Transverse colon (tissue), 4 donors: Measurements from ENCODE around the gene NAB2. TPM values are rescaled to one million over a fixed set of nuclear protein-coding genes. Genes with fewer than 3 reads are reported as not detected.
"Not testable (repeated sequence)": the region's sequence is repeated elsewhere in the genome, so short reads cannot be mapped to it uniquely, and the experiment has no call there.

Experiments used
- DNase-seq: peaks from one replicate; pipeline ENCODE4 v3.0.0-alpha.2; 2019
- H3K27ac ChIP-seq, 4 donors: fragments of 200-600 bp; sonication (generic); 2 replicates each; pipeline ENCODE4 v1.5.1; 2016 to 2018; ENCODE audit warnings: inconsistent platforms in 4 of 4
- H3K27me3 ChIP-seq: fragments of 200-600 bp; sonication (generic); 2 replicates; pipeline ENCODE4 v1.5.1; 2017; ENCODE audit warnings: inconsistent platforms
- H3K36me3 ChIP-seq, 4 donors: fragments of 200-600 bp; sonication (generic); 2 replicates each; pipeline ENCODE4 v1.5.1; 2017 to 2019; ENCODE audit warnings: inconsistent platforms in 4 of 4
- H3K4me1 ChIP-seq, 4 donors: fragments of 200-600 bp; sonication (generic); 2 replicates each; pipeline ENCODE4 v1.5.1; 2017 to 2020; ENCODE audit warnings: inconsistent platforms in 4 of 4
- H3K4me3 ChIP-seq, 4 donors: fragments of 200-600 bp; sonication (generic); 1 replicate in 1 of 4; 2 replicates in 3 of 4; pipeline versions ENCODE4 v1.5.1 to v1.6.1; 2017 to 2019; ENCODE audit warnings: inconsistent platforms in 4 of 4
- H3K9me3 ChIP-seq, 2 donors: fragments of 200-600 bp; sonication (generic); 2 replicates each; pipeline ENCODE4 v1.5.1; 2017 to 2019; ENCODE audit warnings: inconsistent platforms in 2 of 2
- EP300 ChIP-seq: sonication (generic); formaldehyde crosslinking; IDR thresholded peaks from one replicate; pipeline ENCODE4 v1.6.1; 2017; ENCODE audit warnings: antibody characterized with exemption, low read depth
- POLR2A ChIP-seq: fragments of 450-650 bp; IDR thresholded peaks from one replicate; pipeline ENCODE4 v1.6.1; 2016; ENCODE audit warnings: antibody characterized with exemption, mild to moderate bottlenecking, moderate library complexity
- POLR2AphosphoS5 ChIP-seq, 3 donors: sonication (generic); formaldehyde crosslinking; IDR thresholded peaks; one replicate each; pipeline ENCODE4 v1.6.1; 2016; ENCODE audit warnings: antibody characterized with exemption in 3 of 3
- WGBS, 2 donors: methylation state at CpG; one replicate each; pipeline ENCODE4 v1.1.5; 2018; ENCODE audit warnings: low coverage in 1 of 2; 5-methylcytosine and 5-hydroxymethylcytosine counted together
- in situ Hi-C, 4 donors: fragments of 200-750 bp; cut with MboI; loops; one replicate each; pipeline versions ENCODE4 v1.15.0 to v1.15.1; 2017; ENCODE audit warnings: low sequenced_read_pairs in 3 of 4, low pct_ligation_motif_present in 1 of 4, low pct_unique_long_range_greater_than_20kb in 1 of 4
- intact Hi-C: fragments of 100-400 bp; cut with DNase I; formaldehyde crosslinking; loops from one replicate; pipeline ENCODE4 v1.15.1; 2023; ENCODE audit warnings: low total_unique reads
- total RNA-seq, 4 donors: library from RNA; depleted of rRNA; stranded (reverse); fragments of >200 nt; gene quantifications; one replicate each; pipeline ENCODE4 v1.1.0, GENCODE V29; 2016
- TF ChIP-seq, protein P1 (sequence below), 5 experiments: fragments of 200-600 bp in 3 of 5; fragments of 450-650 bp in 2 of 5; sonication (generic) in 3 of 5; IDR thresholded peaks; 1 replicate in 2 of 5; 2 replicates in 3 of 5; pipeline ENCODE4 v1.5.1; 2016 to 2017; ENCODE audit warnings: antibody characterized with exemption in 5 of 5, inconsistent platforms in 3 of 5, mild to moderate bottlenecking in 2 of 5, moderate library complexity in 1 of 5

The NAB2 gene
- total RNA-seq, 4 donors from 2014 or later = 2.6 to 9.1 (median 4.7) TPM

DNA sequence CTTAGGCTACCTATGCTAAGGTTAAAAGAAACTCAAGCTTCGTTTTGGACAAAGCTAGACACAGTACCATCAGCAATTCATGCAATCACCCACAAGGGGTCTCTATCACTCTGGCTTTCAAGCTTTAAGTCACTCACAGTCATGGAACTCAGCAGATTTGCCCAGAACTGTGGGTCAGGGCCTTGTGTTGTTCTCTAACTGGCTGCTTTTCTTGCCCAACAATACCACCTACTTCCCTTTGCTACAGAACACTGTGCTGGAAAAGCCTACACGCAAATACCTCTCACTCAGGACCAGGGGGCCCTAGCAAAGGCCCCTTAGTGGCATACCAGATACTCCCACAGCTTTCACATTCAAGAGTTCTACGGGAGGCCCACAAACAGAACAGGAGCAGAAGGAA lies 19.4 kb upstream of the NAB2 start:
- in situ Hi-C loops = loop anchor here in 1 of 4 donors (5.0 to 10.0 kb wide), 2 partner anchors 43 to 65 kb away; partner anchors contain the start of genes STAT6 and ZBTB39

DNA sequence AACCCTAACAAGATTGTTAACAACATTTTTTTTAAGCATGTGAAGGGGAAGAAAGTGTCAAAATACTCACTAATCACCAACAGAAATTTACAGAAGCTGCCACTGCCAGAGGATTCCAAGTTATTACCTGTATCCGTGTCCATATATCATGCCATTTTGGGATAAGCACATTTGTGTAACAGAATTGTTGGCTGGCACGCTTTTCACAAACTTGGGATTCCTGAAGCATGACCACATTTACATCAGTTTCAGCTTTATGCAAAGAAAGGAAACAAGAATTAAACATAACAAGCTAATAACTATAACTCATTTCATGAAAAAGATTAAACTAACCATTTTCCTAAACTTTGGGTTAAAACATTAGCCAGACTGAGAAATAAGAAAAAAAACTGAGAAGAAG lies 16.3 kb upstream of the NAB2 start:
- 56 to 75% methylated on average over 2 of the region's 2 CpGs for WGBS, 2 donors
- H3K4me3 ChIP-seq = no peak overlapping the region
- DNase-seq = no peak
- H3K9me3 ChIP-seq = no peaks in the 10 kb centered on the region
- TF ChIP-seq POLR2AphosphoS5 (IDR thresholded peaks at IDR 0.05) (peak in 1 of 3 donors; percentile 14), POLR2A (no peak), EP300 (no peak)
- H3K27me3 ChIP-seq = no peaks in the 10 kb centered on the region
- peak overlapping the region; percentile 61 to 77 (median 69) for H3K27ac ChIP-seq
- intact Hi-C loops (loop anchor here (5.0 kb wide), 1 partner anchor 40 kb away; the partner anchor contains the start of gene STAT6), in situ Hi-C loops (loop anchor here in 1 of 4 donors (5.0 kb wide), 1 partner anchor 40 kb away; the partner anchor contains the start of gene STAT6)
- H3K36me3 ChIP-seq = peaks cover 0 to 8% (median 0%) of the 10 kb centered on the region in 4 donors
- H3K4me1 ChIP-seq = peaks cover 3 to 19% (median 9%) of the 10 kb centered on the region in 4 donors

More for the DNA sequence above, 19.4 kb upstream of the NAB2 start:
- whole genome bisulfite sequencing, 2 donors = 0 to 37% methylated on average over 1 to 3 of the region's 3 CpGs
- Histone ChIP-seq H3K27ac (peak overlapping the region; percentile 57 to 81 (median 78)), H3K9me3 (no peaks in the 10 kb centered on the region), H3K4me3 (no peak overlapping the region), H3K36me3 (peaks cover 0 to 8% (median 0%) of the 10 kb centered on the region in 4 donors), H3K4me1 (peaks cover 0 to 14% (median 4%) of the 10 kb centered on the region in 4 donors), H3K27me3 (no peaks in the 10 kb centered on the region)
- peak in 1 of 3 donors; percentile 6 for TF ChIP-seq POLR2AphosphoS5 (IDR thresholded peaks at IDR 0.05)
- TF ChIP-seq, protein P1, sequence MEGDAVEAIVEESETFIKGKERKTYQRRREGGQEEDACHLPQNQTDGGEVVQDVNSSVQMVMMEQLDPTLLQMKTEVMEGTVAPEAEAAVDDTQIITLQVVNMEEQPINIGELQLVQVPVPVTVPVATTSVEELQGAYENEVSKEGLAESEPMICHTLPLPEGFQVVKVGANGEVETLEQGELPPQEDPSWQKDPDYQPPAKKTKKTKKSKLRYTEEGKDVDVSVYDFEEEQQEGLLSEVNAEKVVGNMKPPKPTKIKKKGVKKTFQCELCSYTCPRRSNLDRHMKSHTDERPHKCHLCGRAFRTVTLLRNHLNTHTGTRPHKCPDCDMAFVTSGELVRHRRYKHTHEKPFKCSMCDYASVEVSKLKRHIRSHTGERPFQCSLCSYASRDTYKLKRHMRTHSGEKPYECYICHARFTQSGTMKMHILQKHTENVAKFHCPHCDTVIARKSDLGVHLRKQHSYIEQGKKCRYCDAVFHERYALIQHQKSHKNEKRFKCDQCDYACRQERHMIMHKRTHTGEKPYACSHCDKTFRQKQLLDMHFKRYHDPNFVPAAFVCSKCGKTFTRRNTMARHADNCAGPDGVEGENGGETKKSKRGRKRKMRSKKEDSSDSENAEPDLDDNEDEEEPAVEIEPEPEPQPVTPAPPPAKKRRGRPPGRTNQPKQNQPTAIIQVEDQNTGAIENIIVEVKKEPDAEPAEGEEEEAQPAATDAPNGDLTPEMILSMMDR (IDR thresholded peaks at IDR 0.05) = peak; percentile 82 to 95 (median 90)
- TF ChIP-seq EP300 = no peak
- no peak for TF ChIP-seq POLR2A
- peak; percentile 66 for DNase-seq
- intact Hi-C loops = loop anchor here (5.0 kb wide), 1 partner anchor 113 kb away; no protein-coding TSS in a partner anchor

DNA sequence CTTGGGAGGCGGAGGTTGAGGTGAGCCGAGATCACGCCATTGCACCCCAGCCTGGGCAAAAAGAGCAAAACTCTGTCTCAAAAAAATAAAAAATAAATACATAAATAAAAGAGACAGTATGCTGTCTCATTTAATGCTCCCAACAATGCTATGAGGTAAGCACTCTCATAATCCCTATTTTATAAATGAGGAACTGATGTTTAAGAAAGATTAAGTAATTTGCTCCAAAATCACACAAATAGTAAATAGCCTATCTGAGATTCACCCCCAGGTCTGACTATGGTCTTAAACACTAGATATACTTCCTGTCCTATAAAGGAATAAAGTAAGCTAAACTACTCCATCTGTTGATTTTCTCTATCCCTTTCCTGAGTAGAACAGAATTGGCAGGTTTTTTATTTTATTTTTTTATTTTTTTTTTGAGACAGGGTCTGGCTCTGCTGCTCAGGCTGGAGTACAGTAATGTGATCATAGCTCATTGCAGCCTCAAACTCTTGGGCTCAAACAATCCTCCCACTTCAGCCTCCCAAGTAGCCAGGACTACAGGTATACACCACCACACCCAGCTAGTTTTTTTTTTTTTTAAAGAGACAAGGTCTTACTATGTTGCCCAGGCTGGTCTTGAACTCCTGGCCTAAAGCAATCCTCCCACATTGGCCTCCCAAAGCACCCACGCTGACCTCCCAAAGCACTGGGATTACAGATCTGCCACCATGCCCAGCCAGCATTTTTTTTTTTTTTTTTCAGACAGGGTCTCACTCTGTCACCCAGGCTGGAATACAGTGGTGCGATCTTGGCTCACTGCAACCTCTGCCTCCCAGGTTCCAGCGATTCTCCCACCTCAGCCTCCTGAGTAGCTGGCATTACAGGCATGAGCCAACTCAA lies 15.1 kb upstream of the NAB2 start:
- H3K27me3 ChIP-seq, H3K36me3 ChIP-seq, DNase-seq, H3K9me3 ChIP-seq: not testable (repeated sequence)
- peak overlapping the region; percentile 61 to 77 (median 69) for H3K27ac ChIP-seq
- intact Hi-C loops (loop anchor here (5.0 kb wide), 1 partner anchor 38 kb away; the partner anchor contains the start of gene STAT6), in situ Hi-C loops (loop anchor here in 1 of 4 donors (5.0 kb wide), 1 partner anchor 38 kb away; the partner anchor contains the start of gene STAT6)
- H3K4me1 ChIP-seq = peaks cover 6 to 24% (median 14%) of the 10 kb centered on the region in 4 donors
- WGBS, 2 donors = 91 to 100% methylated on average over 5 to 6 of the region's 6 CpGs
- H3K4me3 ChIP-seq = peak overlapping the region in 1 of 4 donors; percentile 10

DNA sequence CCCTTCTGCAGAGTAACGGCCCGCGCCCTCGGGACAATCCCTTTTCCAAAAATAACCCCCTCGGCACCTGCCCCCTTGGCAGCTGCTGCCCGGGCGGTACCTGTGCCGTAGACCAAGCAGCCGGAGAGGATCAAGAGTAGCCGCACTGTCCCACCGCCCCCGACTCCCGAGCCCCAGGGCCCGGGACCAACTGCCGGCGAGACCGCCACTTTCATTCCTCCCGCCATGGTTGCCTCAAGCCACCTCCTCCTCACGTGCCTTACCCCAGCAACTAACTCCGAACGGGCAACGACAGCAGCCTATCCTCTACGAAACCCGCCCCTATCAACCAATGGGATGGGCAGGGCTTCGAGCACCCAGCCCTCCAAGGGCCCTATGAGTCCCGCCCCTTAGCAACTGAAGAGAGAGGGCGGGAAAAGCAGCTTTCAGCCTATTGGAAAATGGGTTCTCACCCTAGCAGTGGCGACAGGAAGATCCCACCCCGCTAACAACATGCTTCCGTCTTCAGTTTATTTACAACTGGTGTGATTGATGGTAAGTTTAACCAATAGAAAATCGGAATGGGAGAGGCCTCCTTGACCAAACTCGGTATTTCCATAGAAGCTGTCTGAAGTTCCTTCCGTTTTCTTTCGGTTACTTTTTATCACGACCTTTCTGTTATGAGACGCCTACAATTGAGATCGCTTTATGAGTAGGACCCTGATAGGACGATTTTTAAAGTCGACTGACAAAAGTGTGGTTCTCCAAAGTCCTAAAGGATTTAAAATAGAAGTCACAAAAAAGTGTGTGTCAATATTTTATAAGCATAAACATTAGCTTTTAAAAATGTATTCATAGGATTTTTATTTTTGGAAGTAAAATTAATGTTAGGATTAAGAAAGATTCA lies 10.2 kb upstream of the NAB2 start, which contains the start of gene NEMP1:
TSS of gene NEMP1 (minus strand) at position 273 of the 886 bp plus-strand sequence. CDS start at position 227, 46 bp downstream.
- DNase-seq = peak; percentile 97
- in situ Hi-C loops (no loop called here), intact Hi-C loops (no loop called here)
- Histone ChIP-seq H3K36me3 (no peaks in the 10 kb centered on the region), H3K4me1 (peaks cover 6 to 20% (median 17%) of the 10 kb centered on the region in 4 donors), H3K9me3 (no peaks in the 10 kb centered on the region), H3K27ac (peak within 1 kb of the TSS; percentile 84 to 92 (median 88)), H3K27me3 (no peaks in the 10 kb centered on the region), H3K4me3 (peak within 1 kb of the TSS; percentile 49 to 74 (median 64))
- TF ChIP-seq POLR2A (peak; percentile 37), POLR2AphosphoS5 (IDR thresholded peaks at IDR 0.05) (peak; percentile 39 to 70 (median 49))
- TF ChIP-seq, protein P1 (IDR thresholded peaks at IDR 0.05) = no peak
- 0 to 1% methylated on average over 7 to 35 of the region's 39 CpGs for WGBS, 2 donors
